HTERT RPE-1 (cell line): Measurements from ENCODE around the gene FAM227A.
"Not testable (repeated sequence)": the region's sequence is repeated elsewhere in the genome, so short reads cannot be mapped to it uniquely, and the experiment has no call there.

ENCODE experiments used
- in situ Hi-C: fragments of 300-500 bp; cut with MboI; formaldehyde crosslinking; loops from 4 replicates; pipeline ENCODE4 v1.14.3; 2020; ENCODE audit warnings: low sequenced_read_pairs

FAM227A gene

DNA sequence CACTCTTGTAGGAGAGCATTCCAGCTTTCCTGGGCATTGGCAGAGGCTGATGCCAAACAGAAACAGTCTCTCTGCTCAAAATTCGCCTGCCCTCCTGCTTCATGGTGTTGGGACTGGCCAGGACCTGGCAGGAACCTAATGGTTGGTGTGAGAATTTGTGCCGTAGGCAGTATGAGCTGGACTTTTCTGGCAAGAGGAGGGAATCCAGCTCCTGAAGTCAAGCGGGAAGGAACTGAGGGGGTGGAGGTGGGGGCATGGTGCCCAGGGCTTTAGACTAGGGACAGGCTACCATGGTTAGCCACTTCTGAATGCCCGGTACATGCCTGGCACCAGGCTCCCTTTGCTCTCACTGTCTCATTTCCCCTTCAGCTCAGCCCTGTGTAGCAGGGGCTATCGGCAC is 18.7 kb upstream of the FAM227A start:
- in situ Hi-C loops = no loop called here

DNA sequence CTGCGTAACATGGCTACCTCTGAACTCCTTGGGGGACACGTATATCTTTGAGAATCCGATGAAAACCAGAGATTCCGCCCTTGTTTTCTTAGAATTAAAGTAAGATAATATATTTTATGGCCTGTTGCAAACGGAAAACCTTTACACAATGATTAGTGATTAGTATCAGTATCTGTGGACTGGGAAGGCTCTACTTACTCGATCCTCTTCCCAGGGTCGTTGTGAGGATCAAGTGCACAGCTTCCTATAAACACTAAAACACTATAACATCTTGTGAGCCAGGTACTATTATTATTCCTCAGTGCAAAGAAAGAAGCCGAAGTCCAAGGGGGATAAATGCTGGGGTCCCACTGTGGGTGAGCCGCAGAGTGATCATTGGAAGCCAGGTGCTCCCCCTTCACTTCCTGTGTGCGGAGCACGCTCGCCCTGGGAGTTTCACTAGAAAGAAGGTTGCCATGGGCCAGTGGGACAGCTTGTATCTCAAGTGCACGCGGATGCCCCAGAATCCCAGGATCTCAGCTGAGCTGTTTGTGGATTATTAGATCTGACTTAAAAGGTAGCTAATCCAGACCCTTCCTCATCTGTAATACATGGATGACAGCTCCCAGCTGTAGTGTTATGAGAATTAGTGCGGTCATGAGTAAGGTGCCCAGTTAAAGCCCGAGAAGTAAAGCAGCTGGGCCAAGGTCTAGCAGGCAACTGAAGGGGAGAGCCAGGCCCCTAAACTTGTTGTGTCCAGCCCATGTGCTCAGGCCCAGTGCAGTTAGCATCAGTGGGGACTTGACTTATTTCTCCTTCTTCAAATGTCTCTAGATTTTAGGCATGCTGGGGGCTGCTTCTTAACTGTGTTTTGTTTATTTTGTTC is 1.1 kb upstream of the FAM227A start:
- in situ Hi-C loops = no loop called here

DNA sequence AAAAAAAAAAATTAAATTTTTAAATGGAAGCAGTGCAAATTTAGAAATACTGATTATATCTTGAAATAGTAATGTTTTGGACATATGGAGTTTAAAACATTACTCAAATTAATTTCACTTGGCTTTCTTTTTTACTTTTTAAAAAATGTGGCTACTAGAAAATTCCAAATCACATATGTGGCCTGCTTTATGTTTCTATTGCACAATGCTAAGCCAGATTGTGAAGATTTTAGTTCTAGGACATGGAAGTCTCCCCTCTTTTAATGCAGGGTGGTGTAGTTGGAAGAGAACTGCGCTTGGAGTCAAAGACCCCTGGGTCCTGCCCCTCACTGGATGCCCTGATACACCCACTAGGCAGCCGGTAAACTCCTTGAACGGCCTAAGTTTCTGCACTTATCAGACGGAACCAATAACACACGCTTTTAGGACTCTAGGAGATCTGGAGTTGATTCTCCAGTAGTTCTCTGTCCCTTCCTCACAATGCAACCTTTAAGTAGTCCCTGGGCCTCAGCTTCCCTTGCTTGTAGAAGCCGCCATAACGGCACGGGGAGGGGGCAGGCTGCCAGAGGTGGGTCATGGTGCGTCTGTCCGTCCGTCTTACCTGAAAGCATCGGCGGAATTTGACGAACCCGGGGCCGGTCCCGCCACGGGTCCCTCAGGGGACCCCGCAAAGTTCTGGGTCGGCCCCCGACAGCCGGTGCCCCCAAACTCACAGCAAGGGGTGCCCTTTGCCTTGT is 505 bp downstream of the FAM227A start:
- in situ Hi-C loops = no loop called here

DNA sequence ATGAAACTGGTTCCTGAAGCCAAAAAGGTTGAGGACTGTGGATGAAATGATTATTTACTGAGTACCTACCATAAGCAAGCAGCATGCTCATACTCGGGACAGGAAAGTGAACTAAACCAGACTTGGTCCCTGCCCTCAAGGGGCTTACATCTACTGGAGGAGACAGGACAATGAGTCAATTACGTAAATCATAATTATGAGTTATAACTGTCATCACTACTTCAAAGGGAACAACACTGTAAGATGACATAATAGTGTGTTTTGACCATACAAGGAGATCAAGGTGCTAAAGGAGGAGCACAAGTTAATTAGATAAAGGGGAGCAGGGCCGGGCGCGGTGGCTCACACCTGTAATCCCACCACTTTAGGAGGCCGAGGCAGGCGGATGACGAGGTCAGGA is 2.5 kb downstream of the FAM227A start:
- in situ Hi-C loops = no loop called here

- in situ Hi-C loops = no loop called here
Observed at GRCh38 chr22:38652859-38653258, 3.3 kb downstream of the FAM227A start.

- in situ Hi-C loops = no loop called here
Observed at GRCh38 chr22:38649841-38650522, 6.2 kb downstream of the FAM227A start.

- in situ Hi-C loops = no loop called here
Observed at GRCh38 chr22:38645430-38645829, 10.8 kb downstream of the FAM227A start.

DNA sequence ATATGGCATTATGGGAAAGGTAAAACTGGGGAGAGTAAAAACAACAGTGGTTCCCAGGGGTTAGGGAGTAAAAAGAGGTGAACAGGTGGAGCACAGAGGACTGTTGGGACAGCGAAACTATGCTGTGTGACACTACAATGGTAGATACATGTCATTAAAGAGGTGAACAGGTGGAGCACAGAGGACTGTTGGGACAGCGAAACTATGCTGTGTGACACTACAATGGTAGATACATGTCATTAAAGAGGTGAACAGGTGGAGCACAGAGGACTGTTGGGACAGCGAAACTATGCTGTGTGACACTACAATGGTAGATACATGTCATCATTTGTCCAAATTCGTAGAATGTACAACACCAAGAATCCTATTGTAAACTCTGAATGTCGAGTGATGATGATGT is 11.9 kb downstream of the FAM227A start:
- in situ Hi-C loops = not testable (repeated sequence)

DNA sequence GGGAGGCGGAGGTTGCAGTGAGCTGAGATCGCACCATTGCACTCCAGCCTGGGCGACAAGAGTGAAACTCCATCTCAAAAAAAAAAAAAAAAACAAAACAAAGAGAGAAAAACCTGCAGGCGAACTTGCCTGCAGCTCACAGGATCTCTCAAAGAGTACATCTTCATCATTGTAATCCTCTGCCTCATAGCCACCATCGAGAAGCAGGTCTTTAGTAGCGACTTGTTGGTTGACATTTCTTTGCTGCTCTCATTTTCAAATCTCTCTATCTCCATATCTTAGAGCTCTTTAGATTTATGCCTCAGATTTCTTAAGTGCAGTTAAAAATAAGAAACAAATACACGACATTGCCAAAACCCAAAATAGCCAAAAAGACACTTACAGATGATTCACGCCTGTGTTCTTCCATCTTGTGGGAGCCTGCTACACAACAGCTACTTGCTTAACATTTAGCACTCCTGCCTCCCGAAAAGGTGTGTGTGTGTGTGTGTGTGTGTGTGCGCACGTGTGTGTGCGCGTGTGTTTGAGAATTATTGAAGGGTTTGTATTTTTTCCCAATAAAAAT is 14.6 kb downstream of the FAM227A start:
- in situ Hi-C loops = no loop called here

- in situ Hi-C loops = no loop called here
Observed at GRCh38 chr22:38638728-38639127, 17.5 kb downstream of the FAM227A start.

GRCh38 chr22:38638216-38638615 is 18.0 kb downstream of the FAM227A start:
- in situ Hi-C loops = no loop called here

- in situ Hi-C loops = no loop called here
Observed at GRCh38 chr22:38632528-38632927, 23.7 kb downstream of the FAM227A start.

- in situ Hi-C loops = no loop called here
Observed at GRCh38 chr22:38631724-38632123, 24.5 kb downstream of the FAM227A start.

DNA sequence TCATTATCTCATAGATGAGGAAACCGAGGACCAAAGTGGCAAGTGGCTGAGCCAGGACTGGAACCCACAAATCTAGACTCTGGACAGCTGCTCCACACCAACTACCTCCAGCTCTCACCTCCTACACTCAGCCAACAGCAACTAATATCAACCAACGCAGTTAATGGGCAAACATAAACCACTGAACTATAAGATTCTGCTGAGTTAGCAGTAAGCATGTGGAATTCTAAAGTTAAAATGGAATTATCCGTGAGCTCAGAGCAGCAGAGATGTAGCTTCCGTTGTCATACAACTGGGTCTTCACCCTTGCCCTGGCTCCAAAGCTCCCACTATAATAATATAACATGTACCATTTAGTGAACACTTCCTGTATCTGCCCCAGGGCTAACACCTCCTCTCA is 27.1 kb downstream of the FAM227A start:
- in situ Hi-C loops = no loop called here

DNA sequence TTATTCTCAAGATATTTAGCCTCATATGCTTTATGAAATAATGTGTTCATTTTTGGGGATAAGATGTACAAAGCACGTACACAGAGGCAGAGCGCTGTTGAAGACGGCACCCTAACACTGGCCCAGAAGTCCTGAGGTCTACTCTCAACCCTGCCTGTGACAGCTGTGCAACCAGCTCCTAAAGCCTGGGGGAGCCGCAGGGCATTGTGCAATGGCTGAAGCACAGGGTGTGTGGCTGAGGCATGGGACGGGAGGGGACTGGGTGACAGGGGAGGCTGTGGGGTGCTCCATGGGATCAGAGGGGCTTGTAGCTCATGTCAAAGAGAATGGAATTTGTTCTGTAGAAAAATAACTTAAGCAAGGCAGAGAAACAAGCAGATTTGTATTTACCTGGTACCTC is 27.7 kb downstream of the FAM227A start:
- in situ Hi-C loops = no loop called here

GRCh38 chr22:38623351-38623750 is 32.8 kb downstream of the FAM227A start:
- in situ Hi-C loops = no loop called here

DNA sequence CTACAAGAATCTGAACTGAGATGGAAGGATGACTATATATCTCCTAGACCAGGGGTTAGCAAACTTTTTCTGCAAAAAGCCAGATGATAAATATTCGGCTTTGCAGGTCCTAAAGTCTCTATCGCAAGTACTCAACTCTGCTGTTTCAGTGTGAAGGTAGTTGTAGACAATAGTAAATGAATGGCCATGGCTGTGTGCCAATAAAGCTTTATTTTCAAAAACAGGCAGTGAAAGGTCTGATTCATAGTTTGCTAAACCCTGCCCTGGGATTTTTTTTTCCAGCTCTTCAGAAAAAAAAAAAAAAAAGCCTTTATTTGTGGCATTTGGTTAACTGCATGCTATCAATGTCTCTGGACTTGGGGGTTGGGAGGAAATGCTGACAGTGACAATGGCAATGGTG is 37.5 kb downstream of the FAM227A start:
- in situ Hi-C loops = no loop called here

DNA sequence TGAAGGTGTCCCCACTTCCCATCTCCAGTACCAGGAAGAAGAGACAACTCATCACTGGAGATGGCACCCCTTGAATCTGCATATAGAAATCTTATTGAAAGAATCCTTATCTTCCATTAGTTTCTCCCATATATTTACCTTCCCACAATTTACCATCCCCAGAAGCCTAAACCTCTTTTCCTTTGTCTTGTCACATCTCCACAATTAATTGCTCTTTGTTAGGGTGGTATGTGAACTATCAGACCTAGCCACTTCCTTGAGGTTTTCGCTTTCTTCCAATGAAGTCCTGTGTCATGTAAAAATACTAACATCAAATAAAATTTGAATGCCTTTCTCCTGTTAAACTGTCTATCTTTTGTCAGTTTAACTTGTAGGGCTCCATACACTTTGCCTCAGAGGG is 37.9 kb downstream of the FAM227A start:
- in situ Hi-C loops = no loop called here

- in situ Hi-C loops = not testable (repeated sequence)
Observed at GRCh38 chr22:38615064-38615405, 41.2 kb downstream of the FAM227A start.

DNA sequence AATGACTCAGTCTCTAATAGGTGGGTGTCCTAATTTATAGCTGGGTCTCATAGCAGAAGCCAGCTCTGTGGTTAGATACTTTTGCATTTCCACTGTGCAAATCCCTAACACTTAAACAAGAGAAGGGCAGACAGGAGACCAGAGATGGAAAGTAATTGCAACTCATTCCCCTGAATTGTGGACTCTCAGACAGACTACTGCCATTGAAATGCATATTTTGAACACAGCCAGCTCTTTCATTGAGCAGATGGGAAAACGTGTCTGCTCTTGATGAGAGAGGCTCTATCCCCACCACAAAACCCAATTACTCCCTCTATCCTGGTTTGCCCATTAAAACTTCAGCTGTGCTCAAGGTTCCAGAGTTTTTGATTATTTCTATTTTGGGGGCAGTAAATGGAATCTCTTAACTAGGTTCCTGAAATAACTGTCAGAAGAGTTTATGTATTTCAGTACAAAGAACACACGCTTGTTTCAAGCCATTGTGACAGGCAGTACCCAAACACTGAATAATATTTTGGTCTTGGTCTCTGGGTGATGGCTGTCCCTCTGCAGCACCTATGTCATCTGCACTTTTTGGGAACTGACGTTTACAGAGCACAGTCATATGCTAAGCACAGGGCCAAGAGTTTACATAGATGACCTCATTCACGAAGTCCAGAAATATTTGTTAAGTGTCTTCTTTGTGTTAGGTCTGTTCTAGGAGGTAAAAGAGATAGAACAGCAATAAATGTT is 41.7 kb downstream of the FAM227A start:
- in situ Hi-C loops = no loop called here

GRCh38 chr22:38613588-38613987 is 42.6 kb downstream of the FAM227A start:
- in situ Hi-C loops = no loop called here
